ENCODE results near the gene DLG2. TPM values are rescaled to one million over a fixed set of nuclear protein-coding genes. Genes with fewer than 3 reads are reported as not detected.

DLG2 gene
- total RNA-seq, 4 donors from 2014 or later: 6.5 to 14.6 (median 7.2) TPM

- H3K4me1 ChIP-seq: peaks cover 0 to 7% (median 0%) of the 10 kb centered on the region in 4 donors
- H3K27me3 ChIP-seq: no peaks in the 10 kb centered on the region
- no peaks in the 10 kb centered on the region for H3K9me3 ChIP-seq
- WGBS, 2 donors: 86 to 89% methylated on average over 1 of the region's 1 CpG
- no peaks in the 10 kb centered on the region for H3K36me3 ChIP-seq
- no peak for DNase-seq (ENCODE audit: low spot score in 2 of 2)
- no peak overlapping the region for H3K27ac ChIP-seq
- H3K4me3 ChIP-seq: no peak overlapping the region
- TF ChIP-seq POLR2A (IDR thresholded peaks at IDR 0.05) (no peak), EP300 (IDR thresholded peaks at IDR 0.05) (no peak)
- TF ChIP-seq, protein P1, sequence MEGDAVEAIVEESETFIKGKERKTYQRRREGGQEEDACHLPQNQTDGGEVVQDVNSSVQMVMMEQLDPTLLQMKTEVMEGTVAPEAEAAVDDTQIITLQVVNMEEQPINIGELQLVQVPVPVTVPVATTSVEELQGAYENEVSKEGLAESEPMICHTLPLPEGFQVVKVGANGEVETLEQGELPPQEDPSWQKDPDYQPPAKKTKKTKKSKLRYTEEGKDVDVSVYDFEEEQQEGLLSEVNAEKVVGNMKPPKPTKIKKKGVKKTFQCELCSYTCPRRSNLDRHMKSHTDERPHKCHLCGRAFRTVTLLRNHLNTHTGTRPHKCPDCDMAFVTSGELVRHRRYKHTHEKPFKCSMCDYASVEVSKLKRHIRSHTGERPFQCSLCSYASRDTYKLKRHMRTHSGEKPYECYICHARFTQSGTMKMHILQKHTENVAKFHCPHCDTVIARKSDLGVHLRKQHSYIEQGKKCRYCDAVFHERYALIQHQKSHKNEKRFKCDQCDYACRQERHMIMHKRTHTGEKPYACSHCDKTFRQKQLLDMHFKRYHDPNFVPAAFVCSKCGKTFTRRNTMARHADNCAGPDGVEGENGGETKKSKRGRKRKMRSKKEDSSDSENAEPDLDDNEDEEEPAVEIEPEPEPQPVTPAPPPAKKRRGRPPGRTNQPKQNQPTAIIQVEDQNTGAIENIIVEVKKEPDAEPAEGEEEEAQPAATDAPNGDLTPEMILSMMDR (IDR thresholded peaks at IDR 0.05): no peak
Observed at GRCh38 chr11:83538286-83538685, 2088.9 kb downstream of the DLG2 start.

DNA sequence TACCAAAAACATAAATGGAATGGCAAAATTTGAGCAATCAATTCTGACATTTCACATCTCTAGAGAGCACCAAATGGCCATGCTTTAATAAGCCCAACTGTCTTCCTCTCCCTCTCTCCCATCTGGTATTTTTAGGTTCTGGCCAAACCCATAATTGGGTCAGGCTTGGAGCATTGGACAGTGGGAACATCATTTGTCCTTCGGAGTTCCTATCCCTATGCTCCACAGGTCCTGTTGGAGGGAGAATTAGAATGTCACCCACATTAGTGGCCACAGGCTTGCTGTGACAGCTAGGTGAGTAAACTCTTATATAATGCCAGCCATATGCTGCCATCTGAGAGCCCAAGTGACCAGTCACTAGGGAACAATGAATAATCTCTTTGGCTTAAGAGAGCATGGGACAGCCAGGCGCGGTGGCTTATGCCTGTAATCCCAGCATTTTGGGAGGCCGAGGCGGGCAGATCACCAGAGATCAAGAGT, 2090.0 kb downstream of the DLG2 start:
- TF ChIP-seq EP300 (IDR thresholded peaks at IDR 0.05): no peak
- TF ChIP-seq, protein P1 (IDR thresholded peaks at IDR 0.05): no peak
- TF ChIP-seq POLR2A (IDR thresholded peaks at IDR 0.05): no peak
- H3K9me3 ChIP-seq: no peaks in the 10 kb centered on the region
- H3K27ac ChIP-seq: no peak overlapping the region
- H3K4me1 ChIP-seq: peaks cover 0 to 7% (median 0%) of the 10 kb centered on the region in 4 donors
- 89 to 94% methylated on average over 5 of the region's 5 CpGs for WGBS, 2 donors
- no peak for DNase-seq (ENCODE audit: low spot score in 2 of 2)
- no peaks in the 10 kb centered on the region for H3K27me3 ChIP-seq
- no peaks in the 10 kb centered on the region for H3K36me3 ChIP-seq
- no peak overlapping the region for H3K4me3 ChIP-seq

- TF ChIP-seq EP300 (IDR thresholded peaks at IDR 0.05) (no peak), POLR2A (IDR thresholded peaks at IDR 0.05) (no peak)
- TF ChIP-seq, protein P1 (IDR thresholded peaks at IDR 0.05): no peak
- H3K27me3 ChIP-seq: no peaks in the 10 kb centered on the region
- H3K9me3 ChIP-seq: no peaks in the 10 kb centered on the region
- DNase-seq (ENCODE audit: low spot score in 2 of 2): no peak
- H3K4me3 ChIP-seq: no peak overlapping the region
- H3K36me3 ChIP-seq: no peaks in the 10 kb centered on the region
- no peaks in the 10 kb centered on the region for H3K4me1 ChIP-seq
- no peak overlapping the region for H3K27ac ChIP-seq
Observed at GRCh38 chr11:83533166-83533565, 2094.0 kb downstream of the DLG2 start.

GRCh38 chr11:83528877-83529276, 2098.3 kb downstream of the DLG2 start:
- Histone ChIP-seq H3K9me3 (no peaks in the 10 kb centered on the region), H3K4me3 (no peak overlapping the region), H3K27ac (no peak overlapping the region), H3K4me1 (no peaks in the 10 kb centered on the region), H3K36me3 (no peaks in the 10 kb centered on the region), H3K27me3 (no peaks in the 10 kb centered on the region)
- 52 to 56% methylated on average over 1 of the region's 1 CpG for WGBS, 2 donors
- TF ChIP-seq POLR2A (IDR thresholded peaks at IDR 0.05) (no peak), EP300 (IDR thresholded peaks at IDR 0.05) (no peak)
- TF ChIP-seq, protein P1 (IDR thresholded peaks at IDR 0.05): no peak
- DNase-seq (ENCODE audit: low spot score in 2 of 2): no peak

GRCh38 chr11:83528225-83528624, 2098.9 kb downstream of the DLG2 start:
- no peaks in the 10 kb centered on the region for H3K36me3 ChIP-seq
- no peak overlapping the region for H3K4me3 ChIP-seq
- WGBS, 2 donors: 85 to 87% methylated on average over 1 of the region's 1 CpG
- no peaks in the 10 kb centered on the region for H3K4me1 ChIP-seq
- DNase-seq (ENCODE audit: low spot score in 2 of 2): no peak
- no peaks in the 10 kb centered on the region for H3K27me3 ChIP-seq
- TF ChIP-seq POLR2A (IDR thresholded peaks at IDR 0.05): no peak
- TF ChIP-seq EP300 (IDR thresholded peaks at IDR 0.05): no peak
- TF ChIP-seq, protein P1 (IDR thresholded peaks at IDR 0.05): no peak
- no peak overlapping the region for H3K27ac ChIP-seq
- no peaks in the 10 kb centered on the region for H3K9me3 ChIP-seq

All from tibial nerve (tissue), 4 donors.